ENCODE results near the gene DCTN2.
"Not testable (repeated sequence)": the region's sequence is repeated elsewhere in the genome, so short reads cannot be mapped to it uniquely, and the experiment has no call there.

DCTN2 gene

DNA sequence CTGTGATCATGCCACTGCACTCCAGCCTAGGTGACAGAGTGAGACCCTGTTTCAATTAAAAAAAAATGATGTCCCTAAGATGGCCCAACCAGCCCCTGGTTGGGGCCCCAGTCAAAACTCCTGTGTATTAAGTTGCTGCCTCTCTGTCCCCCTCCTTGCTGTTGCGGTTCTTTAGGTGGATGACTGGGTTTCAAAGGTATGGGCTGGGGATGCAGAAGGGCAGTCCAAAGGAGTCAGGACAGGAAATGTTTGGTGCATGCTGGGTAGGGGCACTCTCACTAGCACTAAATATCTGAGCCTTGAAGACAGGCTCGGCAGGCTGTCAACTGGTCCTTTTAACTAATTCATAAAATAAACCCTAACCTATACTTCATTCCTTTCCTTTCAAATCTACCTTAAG, 32.0 kb upstream of the DCTN2 start:
- Histone ChIP-seq H3K27ac (no peak overlapping the region), H3K4me3 (no peak overlapping the region)

DNA sequence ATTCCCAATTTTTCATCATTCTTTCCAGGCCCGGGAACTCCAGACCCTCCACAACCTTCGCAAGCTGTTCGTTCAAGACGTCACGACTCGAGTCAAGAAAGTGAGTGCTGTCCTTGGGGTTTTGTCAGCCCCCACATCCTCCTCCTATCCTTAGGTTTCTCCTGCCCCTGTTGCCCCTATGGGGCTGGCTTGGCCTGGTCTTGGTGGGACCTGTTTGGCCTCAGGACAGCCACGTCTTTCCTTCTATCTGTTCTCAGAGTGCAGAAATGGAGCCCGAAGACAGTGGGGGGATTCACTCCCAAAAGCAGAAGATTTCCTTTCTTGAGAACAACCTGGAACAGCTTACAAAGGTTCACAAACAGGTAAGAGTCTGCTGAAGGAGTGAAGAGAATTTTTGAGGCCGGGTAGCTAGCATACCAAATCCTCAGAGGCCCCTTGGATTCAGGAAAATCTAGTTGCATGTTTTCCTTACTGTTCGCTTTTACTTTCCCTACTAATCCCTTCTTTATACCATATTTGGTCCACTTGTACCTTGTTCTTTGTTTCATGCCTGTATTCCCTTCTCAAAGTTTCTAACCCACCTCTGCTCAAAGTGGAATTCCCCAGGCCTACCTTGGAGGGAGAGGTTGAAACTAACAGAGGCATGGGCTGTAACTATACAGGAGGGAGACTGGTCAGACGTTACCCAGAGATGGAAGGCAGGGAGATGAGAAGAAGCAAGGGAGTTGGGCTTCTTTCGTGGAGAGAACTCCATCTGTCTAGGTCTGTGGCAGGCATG, 31.2 kb upstream of the DCTN2 start:
- Histone ChIP-seq H3K4me3 (no peak overlapping the region), H3K27ac (no peak overlapping the region)

DNA sequence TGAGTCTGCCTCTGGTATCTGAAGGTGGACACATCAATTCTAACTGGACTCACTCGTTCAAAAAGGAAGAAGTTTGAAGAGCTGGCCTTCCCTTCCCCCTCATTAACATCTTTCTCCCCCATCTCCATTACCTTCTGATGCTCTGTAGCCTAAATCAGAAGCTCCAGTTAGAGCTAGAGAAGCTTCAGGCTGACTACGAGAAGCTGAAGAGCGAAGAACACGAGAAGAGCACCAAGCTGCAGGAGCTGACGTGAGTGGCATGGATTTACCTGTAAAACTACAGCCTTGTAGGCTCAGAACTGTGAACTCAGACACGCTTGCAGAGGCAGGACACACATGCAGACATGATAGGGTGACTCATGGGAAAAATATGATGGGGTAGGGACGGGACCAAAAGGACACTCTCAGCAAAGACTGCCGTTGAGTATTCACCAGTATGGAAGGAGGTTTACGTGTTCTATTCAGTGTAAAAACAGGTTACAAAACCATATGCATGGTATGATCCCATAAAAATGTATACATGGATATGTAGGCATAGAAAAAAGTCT, 29.7 kb upstream of the DCTN2 start:
- Histone ChIP-seq H3K4me3 (no peak overlapping the region), H3K27ac (no peak overlapping the region)

DNA sequence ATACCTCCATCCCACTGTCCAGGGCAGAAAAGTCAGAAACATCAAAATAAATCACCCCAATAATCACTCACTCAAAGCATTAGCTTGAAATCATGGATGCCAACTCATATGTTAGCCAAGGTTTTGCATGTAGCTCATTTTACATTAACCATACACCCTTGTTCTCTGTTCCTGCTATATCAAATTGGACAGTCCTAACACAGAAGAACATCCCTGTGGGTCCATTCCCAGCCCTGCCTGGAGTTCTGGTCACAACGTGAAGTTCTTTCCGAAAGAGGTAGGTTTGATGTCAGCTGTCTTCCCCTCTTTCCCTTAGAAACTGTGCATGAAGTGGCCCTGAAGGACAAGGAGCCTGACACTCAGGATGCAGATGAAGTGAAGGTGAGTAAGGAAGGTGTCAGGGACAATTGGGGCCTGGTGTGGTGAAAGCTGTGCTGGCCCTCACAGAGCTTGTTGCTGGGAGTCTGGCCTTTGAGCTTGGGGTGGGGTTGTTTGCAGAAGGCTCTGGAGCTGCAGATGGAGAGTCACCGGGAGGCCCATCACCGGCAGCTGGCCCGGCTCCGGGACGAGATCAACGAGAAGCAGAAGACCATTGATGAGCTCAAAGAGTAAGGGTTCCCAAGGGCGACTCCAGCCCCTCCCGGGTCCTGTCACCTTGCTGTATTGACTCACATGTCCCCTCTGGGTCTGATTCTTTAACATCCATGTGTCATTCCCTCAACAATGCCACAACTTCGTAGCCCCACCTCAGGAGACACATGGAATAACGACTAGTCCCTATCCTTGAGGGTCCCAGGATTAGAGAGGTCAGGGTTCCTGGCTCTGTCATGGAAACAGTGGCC, 29.0 kb upstream of the DCTN2 start:
- Histone ChIP-seq H3K27ac (no peak overlapping the region), H3K4me3 (no peak overlapping the region)

DNA sequence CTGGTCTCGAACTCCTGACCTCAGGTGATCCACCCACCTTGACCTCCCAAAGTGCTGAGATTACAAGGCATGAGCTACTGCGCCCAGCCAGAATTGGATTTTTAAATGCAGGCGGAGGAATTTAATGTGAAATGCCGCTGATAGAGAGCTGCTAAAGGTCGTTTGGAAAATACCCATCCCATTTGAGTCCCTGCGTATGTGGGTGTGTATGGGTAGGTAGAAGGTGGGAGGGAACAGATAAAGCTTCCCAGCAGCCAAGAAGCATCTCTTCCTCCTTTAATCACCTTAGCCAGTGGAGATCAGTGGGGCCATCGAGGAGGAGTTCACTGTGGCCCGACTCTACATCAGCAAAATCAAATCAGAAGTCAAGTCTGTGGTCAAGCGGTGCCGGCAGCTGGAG, 27.8 kb upstream of the DCTN2 start:
- Histone ChIP-seq H3K4me3 (no peak overlapping the region), H3K27ac (no peak overlapping the region)

DNA sequence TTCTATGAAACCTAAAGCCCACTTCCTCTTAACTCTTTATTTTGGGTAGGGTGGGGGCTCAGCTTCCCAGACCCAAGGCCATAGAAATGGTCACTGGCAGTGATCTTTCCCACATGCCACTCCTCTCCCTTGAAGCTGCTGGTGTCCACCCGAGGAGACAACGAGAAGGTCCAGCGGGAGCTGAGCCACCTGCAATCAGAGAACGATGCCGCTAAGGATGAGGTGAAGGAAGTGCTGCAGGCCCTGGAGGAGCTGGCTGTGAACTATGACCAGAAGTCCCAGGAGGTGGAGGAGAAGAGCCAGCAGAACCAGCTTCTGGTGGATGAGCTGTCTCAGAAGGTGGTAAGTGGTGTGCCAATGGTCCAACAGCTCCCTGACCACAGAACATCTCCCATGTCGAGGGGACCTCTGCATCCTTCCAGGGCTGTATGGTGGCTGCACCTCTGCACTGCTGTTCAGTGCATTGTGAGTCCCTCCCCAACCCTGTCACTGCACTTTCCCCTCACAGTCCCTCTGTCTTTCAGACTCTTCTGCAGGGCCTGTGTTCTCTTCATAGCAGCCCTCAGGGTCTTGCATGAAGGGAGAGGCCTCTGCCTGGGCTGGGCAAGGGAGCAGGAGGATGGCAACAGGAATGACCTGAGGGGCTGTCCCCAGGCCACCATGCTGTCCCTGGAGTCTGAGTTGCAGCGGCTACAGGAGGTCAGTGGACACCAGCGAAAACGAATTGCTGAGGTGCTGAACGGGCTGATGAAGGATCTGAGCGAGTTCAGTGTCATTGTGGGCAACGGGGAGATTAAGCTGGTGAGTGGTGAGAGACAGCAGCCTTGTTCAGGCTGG, 25.2 kb upstream of the DCTN2 start:
- Histone ChIP-seq H3K4me3 (no peak overlapping the region), H3K27ac (no peak overlapping the region)

DNA sequence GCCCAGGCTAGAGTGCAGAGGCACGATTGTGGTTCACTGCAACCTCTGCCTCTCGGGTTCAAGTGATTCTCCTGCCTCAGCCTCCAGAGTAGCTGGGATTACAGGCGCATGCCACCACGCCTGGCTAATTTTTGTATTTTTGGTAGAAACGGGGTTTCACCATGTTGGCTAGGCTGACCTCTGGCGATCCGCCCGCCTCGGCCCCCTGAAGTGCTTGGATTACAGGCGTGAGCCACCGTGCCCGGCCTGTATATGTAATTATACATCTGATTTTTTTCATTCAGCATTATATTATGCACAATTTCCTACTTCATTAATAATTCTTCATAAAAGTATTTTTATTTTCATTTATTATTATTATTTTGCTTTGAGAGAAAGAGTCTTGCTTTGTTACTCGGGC, 23.4 kb upstream of the DCTN2 start:
- H3K27ac ChIP-seq, H3K4me3 ChIP-seq: not testable (repeated sequence)

DNA sequence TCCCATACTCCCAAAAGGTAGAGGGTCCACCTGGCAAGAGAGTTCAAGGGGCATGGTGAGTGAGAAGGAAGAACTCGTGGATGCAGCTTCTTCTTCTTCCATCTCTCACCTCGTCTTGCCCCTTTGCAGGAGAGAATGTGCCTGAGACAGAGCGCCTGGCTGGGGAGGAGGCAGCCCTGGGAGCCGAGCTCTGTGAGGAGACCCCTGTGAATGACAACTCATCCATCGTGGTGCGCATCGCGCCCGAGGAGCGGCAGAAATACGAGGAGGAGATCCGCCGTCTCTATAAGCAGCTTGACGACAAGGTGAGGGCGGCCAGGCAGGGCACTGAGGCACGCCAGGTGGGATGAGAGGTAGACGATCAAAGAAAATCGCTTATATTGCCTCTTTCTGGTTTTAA, 22.9 kb upstream of the DCTN2 start:
- Histone ChIP-seq H3K27ac (no peak overlapping the region), H3K4me3 (no peak overlapping the region)

DNA sequence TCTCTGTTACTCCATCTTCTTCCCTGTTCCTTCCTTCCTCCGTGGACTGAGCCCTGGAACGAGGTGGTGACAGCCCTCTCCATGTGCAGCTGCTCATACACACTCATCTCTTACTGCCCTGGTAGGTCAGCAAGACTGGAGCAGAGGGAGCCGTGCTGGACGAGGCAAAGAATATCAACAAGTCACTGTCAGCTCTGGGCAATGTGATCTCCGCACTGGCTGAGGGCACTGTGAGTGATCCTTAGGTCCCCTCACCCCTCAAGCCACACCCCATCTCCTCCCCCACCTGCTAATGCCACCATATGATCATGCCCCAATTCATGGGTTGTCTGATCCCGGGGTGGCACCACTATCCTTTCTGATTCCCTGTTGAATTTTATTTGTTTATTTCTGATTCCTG, 21.8 kb upstream of the DCTN2 start:
- H3K27ac ChIP-seq = no peak overlapping the region
- no peak overlapping the region for H3K4me3 ChIP-seq

DNA sequence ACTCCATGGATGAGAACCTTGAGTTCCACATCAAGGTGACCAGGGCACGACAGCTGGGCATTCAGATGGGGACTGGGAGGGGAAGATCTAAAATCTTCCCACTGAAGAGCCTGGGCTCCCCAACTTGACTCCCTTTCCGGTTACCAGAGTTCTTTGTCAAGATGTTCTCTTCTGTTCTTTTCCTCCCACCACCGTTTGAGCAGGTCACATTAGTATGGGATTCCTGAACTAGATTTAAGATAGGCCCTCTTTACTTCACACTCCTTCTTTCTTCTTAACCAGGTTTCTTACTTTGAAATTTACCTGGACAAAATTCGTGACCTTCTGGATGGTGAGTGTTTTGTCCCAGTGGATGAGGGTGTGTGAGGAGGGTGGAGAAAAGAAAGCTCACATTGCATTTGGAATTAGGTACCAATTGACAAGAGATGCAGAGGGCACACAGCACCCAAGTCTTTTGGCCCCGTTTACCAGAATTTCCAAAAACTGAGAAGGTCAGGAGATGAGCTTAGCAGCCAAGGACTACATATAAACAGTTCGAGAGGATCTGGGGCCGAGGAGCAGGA, 17.3 kb upstream of the DCTN2 start:
- Histone ChIP-seq H3K27ac (no peak overlapping the region), H3K4me3 (no peak overlapping the region)

DNA sequence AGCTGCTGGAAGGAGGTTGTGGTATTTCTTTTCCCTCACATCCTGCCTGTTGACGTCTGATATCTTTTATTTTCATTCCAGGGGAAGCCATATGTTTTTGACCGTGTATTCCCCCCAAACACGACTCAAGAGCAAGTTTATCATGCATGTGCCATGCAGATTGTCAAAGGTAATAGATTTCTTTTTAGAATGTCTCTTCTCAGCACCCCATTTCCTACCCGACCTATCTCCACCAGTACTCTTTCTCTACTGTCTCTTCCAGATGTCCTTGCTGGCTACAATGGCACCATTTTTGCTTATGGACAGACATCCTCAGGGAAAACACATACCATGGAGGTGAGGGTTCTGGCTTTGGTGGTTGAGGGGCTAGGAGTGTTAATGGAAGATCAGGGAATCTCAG, 16.4 kb upstream of the DCTN2 start:
- Histone ChIP-seq H3K27ac (no peak overlapping the region), H3K4me3 (no peak overlapping the region)

DNA sequence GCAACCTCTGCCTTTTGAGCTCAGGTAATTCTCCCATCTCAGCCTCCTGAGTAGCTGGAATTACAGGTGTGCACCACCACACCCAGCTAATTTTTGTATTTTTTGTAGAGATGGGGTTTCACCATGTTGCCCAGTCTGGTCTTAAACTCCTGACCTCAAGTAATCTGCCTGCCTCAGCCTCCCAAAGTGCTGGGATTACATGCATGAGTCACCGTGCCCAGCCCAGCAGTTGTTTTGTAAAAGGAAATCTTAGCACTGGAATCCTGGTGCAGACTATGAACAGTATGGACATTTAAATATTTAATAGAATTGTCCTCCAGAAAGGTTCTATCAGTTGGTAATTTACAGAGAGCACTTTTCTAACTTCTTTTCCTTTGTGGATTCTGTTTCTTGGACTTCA, 14.1 kb upstream of the DCTN2 start:
- H3K4me3 ChIP-seq, H3K27ac ChIP-seq: not testable (repeated sequence)

DNA sequence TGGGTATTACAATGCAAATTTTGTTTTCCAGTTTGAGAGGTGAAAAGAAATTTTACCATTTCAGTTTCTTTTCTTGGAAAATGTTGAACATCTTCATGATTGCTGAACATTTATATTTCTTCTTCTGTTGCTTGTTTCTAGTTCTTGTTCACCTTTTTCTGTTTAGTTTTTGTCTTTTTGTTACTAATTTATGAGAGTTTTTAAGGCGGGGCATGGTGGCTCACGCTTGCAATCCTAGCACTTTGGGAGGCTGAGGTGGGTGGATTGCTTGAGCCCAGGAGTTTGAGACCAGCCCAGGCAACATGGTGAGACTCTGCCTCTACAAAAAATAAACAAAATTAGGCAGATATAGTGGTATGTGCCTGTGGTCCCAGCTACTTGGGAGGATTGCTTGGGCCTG, 13.5 kb upstream of the DCTN2 start:
- Histone ChIP-seq H3K4me3 (no peak overlapping the region), H3K27ac (no peak overlapping the region)

DNA sequence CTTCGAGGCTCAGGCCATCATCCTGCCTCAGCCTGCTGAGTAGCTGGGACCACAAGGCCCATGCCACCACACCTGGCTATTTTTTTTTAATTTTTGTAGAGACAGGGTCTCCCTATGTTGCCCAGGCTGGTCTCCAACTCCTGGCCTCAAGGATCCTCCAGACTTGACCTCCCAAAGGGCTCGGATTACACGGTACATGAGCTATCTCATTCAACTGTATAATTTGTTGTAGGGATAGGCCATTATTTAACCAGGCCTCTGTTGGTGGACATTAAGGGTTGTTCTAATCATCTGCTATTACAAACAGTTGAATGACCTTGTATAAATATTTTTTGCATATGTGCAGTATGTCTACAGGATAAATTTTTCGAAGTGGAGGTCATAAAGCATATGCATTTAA, 11.9 kb upstream of the DCTN2 start:
- Histone ChIP-seq H3K4me3 (no peak overlapping the region), H3K27ac (no peak overlapping the region)

DNA sequence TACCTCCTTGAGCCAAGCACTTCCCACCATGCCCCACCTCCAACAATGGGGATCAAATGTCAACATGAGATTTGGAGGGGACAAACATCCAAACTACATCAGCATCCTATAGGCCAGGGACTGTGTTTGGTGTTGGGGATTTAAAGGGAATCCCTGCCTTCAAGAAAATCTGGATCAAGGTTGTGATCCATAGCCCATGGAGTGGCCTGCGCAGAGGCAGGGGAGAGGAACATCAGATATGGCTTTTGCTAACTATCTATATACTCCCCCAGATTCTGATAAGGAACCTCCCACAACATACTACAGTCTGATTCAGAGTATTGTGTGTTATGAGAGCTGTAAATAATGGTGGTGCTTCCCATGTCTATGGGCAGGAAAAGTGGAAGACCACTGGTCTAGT, 7.9 kb upstream of the DCTN2 start:
- H3K27ac ChIP-seq = no peak overlapping the region

DNA sequence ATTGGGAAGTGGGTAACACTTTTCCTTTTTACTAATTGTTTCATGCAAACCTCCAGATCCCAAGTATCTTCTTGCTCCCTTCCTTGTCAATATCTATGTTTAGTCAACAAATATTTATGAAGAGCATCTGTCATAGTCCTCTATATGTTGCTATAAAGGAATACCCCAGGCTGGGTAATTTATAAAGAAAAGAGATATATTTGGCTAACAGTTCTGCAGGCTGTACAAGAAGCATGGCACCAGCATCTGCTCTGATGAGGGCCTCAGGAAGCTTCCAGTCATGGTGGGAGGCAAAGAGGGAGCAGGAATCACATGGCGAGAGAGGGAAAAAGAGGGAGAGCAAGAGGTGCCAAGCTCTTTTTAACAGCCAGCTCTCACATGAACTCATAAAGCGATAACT, 7.5 kb upstream of the DCTN2 start:
- no peak overlapping the region for H3K27ac ChIP-seq
- H3K4me3 ChIP-seq = no peak overlapping the region

More for the DNA sequence above, 7.9 kb upstream of the DCTN2 start:
- no peak overlapping the region for H3K4me3 ChIP-seq

DNA sequence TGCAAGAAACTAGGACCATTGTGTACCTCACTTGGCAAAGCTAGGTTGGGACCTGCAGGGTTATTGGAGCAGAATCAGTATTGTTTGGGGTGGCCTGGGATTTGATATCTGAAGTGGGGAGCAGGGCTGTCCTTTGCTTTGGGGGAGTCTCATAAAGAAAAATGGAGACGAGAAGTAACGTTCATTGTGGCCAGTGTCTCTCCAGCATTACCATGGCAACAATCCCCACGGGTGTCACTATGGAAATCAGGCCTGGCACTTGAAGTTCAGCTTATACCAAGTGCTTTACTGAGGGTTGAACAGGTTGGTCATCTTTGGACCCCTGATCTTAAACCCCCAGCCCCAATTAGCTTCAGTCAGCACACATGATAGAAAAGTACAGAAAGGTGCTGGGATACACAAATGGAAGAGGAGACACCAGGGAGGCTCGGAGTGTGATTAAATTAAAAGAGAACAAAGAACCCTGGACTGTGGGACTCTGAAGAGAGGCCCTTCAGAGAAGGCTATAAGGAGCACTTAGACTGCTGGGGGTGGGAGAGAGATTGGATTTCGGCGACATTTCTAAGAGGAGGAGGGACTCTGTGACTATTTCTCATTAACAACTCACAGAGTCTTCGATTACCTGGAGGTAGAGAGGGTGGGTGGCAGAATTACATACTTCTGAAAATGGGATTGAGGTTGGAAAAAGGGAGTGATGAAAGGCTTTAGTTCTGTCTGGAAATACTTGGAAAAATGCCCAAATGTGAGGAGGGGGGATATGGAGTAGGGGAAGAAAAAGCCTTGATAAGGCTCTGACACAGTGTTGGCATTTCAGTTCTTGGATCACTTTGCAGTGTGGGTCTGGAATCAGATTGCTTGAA, 6.6 kb upstream of the DCTN2 start:
- no peak overlapping the region for H3K4me3 ChIP-seq

DNA sequence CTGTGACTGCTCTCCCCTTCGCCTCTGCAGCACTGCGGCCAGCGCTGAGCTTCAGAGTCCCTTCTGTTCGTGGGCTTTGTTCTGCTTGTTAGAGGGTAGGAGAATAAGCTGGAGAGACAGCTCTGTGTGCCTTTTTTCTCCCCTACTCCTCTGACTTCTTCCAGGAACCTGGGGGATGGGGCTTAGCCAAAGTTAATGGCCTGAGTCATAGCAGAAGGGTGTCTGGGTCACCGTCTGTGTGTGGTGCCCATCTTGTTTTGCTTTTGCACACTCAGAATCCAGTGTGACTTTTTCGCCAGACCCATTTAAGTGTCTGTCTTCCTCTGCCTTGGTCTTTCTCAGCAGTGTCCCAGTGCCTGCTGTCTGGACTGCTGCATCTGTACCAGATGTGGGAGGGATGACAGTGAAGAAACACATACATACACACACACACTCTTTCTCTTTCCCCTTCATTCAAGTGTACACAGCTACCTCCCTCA, 5.9 kb upstream of the DCTN2 start:
- H3K4me3 ChIP-seq = no peak overlapping the region
- H3K27ac ChIP-seq = no peak overlapping the region

More for the DNA sequence above, 6.6 kb upstream of the DCTN2 start:
- H3K27ac ChIP-seq = no peak overlapping the region

DNA sequence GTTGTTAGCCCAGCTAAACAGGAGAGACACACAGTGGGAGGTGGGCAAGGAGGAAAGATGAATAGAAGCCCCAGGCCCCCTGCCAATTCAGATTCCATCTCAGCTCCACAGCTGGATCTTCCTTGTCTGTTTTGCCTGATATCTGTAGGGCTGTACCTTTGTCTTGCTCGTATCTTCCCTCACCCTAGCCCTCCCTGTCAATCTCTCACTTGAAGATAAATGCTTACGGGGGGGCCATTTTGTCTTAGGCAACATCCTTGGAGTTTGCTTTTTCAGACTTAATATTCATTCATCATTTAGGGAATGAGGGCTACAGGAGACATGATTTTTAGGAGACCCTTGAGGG, 5.3 kb upstream of the DCTN2 start:
- H3K27ac ChIP-seq = no peak overlapping the region
- no peak overlapping the region for H3K4me3 ChIP-seq
